Smooth muscle cell (in vitro differentiated cells): ENCODE results near the gene PTPN11. TPM values are rescaled to one million over a fixed set of nuclear protein-coding genes. Genes with fewer than 3 reads are reported as not detected.
"Not testable (repeated sequence)": the region's sequence is repeated elsewhere in the genome, so short reads cannot be mapped to it uniquely, and the experiment has no call there.

Experiments used
- DNase-seq: peaks from one replicate; lab custom pipeline; 2025; ENCODE audit not compliant: unreplicated experiment; lab: John Stamatoyannopoulos, UW
- H2AFZ ChIP-seq: fragments of 200-600 bp; sonication (generic); 2 replicates; pipeline ENCODE4 v1.6.0; 2016; ENCODE audit warnings: antibody characterized with exemption, low read depth, mild to moderate bottlenecking
- H3F3A ChIP-seq: fragments of 200-600 bp; sonication (generic); 2 replicates; pipeline ENCODE4 v1.6.0; 2017; ENCODE audit warnings: antibody characterized with exemption, low read depth
- H3K27ac ChIP-seq: fragments of 200-600 bp; sonication (generic); 2 replicates; pipeline ENCODE4 v1.5.1; 2016; ENCODE audit warnings: low read depth, mild to moderate bottlenecking
- H3K27me3 ChIP-seq: fragments of 200-600 bp; sonication (generic); 2 replicates; pipeline ENCODE4 v1.6.1; 2016; ENCODE audit warnings: low read depth, mild to moderate bottlenecking
- H3K36me3 ChIP-seq: fragments of 200-600 bp; sonication (generic); 2 replicates; pipeline ENCODE4 v1.5.1; 2016; ENCODE audit warnings: low read depth
- H3K4me1 ChIP-seq: fragments of 200-600 bp; sonication (generic); 2 replicates; pipeline ENCODE4 v1.5.1; 2016; ENCODE audit warnings: low read depth
- H3K4me2 ChIP-seq: fragments of 200-600 bp; sonication (generic); 2 replicates; pipeline ENCODE4 v1.6.0; 2016; ENCODE audit warnings: mild to moderate bottlenecking
- H3K4me3 ChIP-seq: fragments of 200-600 bp; sonication (generic); 2 replicates; pipeline ENCODE4 v1.5.1; 2016; ENCODE audit warnings: mild to moderate bottlenecking
- H3K79me2 ChIP-seq: fragments of 200-600 bp; sonication (generic); 2 replicates; pipeline ENCODE4 v1.6.0; 2016; ENCODE audit warnings: low read depth, mild to moderate bottlenecking
- H3K9ac ChIP-seq: fragments of 200-600 bp; sonication (generic); 2 replicates; pipeline ENCODE4 v1.6.0; 2016; ENCODE audit warnings: low read depth
- H3K9me3 ChIP-seq: fragments of 200-600 bp; sonication (generic); replicated peaks from 2 replicates; pipeline ENCODE4 v1.5.1; 2016; ENCODE audit warnings: low read depth
- H4K20me1 ChIP-seq: fragments of 200-600 bp; sonication (generic); 2 replicates; pipeline ENCODE4 v1.6.0; 2016; ENCODE audit warnings: low read depth
- CTCF ChIP-seq: fragments of 200-600 bp; sonication (generic); IDR thresholded peaks from 2 replicates; pipeline ENCODE4 v1.5.1; 2017; ENCODE audit warnings: borderline replicate concordance, mild to moderate bottlenecking, antibody characterized with exemption; ENCODE audit not compliant: insufficient read depth, poor library complexity, severe bottlenecking
- WGBS: methylation state at CpG from one replicate; pipeline ENCODE4 v1.1.7; 2016; ENCODE audit warnings: low lambda C conversion rate; 5-methylcytosine and 5-hydroxymethylcytosine counted together
- polyA plus RNA-seq: library from polyadenylated mRNA; unstranded; fragments of >200 nt; fragmentation: Nextera tagmentation; extraction: Ambion mirVana; gene quantifications from 2 replicates; pipeline ENCODE4 v1.2.1, GENCODE V29; 2016
- total RNA-seq: library from RNA; depleted of rRNA; stranded (reverse); fragments of >200 nt; gene quantifications from 2 replicates; pipeline ENCODE4 v1.2.3, GENCODE V29; 2014

The PTPN11 gene
- total and polyA plus RNA-seq, 2 experiments from 2014 or later = 44.6 to 77.2 TPM

GRCh38 chr12:112456029-112456428 is 37.3 kb downstream of the PTPN11 start:
- peaks cover 4% of the 10 kb centered on the region for H4K20me1 ChIP-seq
- H3K4me3 ChIP-seq = no peak overlapping the region
- H3F3A ChIP-seq = no peaks in the 10 kb centered on the region
- H3K9me3 ChIP-seq = no peaks in the 10 kb centered on the region
- H3K79me2 ChIP-seq = no peaks in the 10 kb centered on the region
- no peak for TF ChIP-seq CTCF
- H3K9ac ChIP-seq = no peak overlapping the region
- H3K4me2 ChIP-seq = no peak overlapping the region
- no peak for DNase-seq
- no peaks in the 10 kb centered on the region for H3K4me1 ChIP-seq
- H3K36me3 ChIP-seq = peaks cover 20% of the 10 kb centered on the region
- H2AFZ ChIP-seq = no peak overlapping the region
- no peak overlapping the region for H3K27ac ChIP-seq
- WGBS = 96% methylated on average over 7 of the region's 7 CpGs
- H3K27me3 ChIP-seq = no peaks in the 10 kb centered on the region

- WGBS = 88% methylated on average over 1 of the region's 1 CpG
- H4K20me1 ChIP-seq, H3K9me3 ChIP-seq, H3K4me1 ChIP-seq, DNase-seq, H3K27me3 ChIP-seq, H3K27ac ChIP-seq, H3F3A ChIP-seq, H3K79me2 ChIP-seq, H3K4me3 ChIP-seq, H2AFZ ChIP-seq, H3K9ac ChIP-seq, H3K4me2 ChIP-seq: not testable (repeated sequence)
- H3K36me3 ChIP-seq = peaks cover 20% of the 10 kb centered on the region
Observed at GRCh38 chr12:112457142-112457541, 38.4 kb downstream of the PTPN11 start.

GRCh38 chr12:112458330-112458729 is 39.6 kb downstream of the PTPN11 start:
- Histone ChIP-seq H3K79me2 (peaks cover 6% of the 10 kb centered on the region), H3K27me3 (no peaks in the 10 kb centered on the region), H3K27ac (no peak overlapping the region), H3F3A (no peaks in the 10 kb centered on the region), H3K4me3 (no peak overlapping the region), H3K9me3 (no peaks in the 10 kb centered on the region), H3K9ac (no peak overlapping the region), H2AFZ (no peak overlapping the region), H3K4me1 (no peaks in the 10 kb centered on the region), H4K20me1 (peaks cover 6% of the 10 kb centered on the region), H3K4me2 (no peak overlapping the region), H3K36me3 (peaks cover 20% of the 10 kb centered on the region)
- TF ChIP-seq CTCF = no peak
- 98% methylated on average over 4 of the region's 4 CpGs for WGBS
- no peak for DNase-seq

GRCh38 chr12:112458751-112459150 is 40.0 kb downstream of the PTPN11 start:
- TF ChIP-seq CTCF = no peak

More at GRCh38 chr12:112458751-112459150, 40.0 kb downstream of the PTPN11 start:
- H3K36me3 ChIP-seq = peaks cover 20% of the 10 kb centered on the region
- H3K4me2 ChIP-seq = no peak overlapping the region
- H3K4me3 ChIP-seq = no peak overlapping the region
- no peak overlapping the region for H3K9ac ChIP-seq
- H3K9me3 ChIP-seq = no peaks in the 10 kb centered on the region
- H3K27me3 ChIP-seq = no peaks in the 10 kb centered on the region
- no peak overlapping the region for H3K27ac ChIP-seq
- H4K20me1 ChIP-seq = peaks cover 10% of the 10 kb centered on the region
- no peaks in the 10 kb centered on the region for H3F3A ChIP-seq
- WGBS = 97% methylated on average over 5 of the region's 5 CpGs
- peaks cover 9% of the 10 kb centered on the region for H3K79me2 ChIP-seq
- H3K4me1 ChIP-seq = no peaks in the 10 kb centered on the region
- no peak overlapping the region for H2AFZ ChIP-seq
- DNase-seq = no peak
